Loucy (cell line): ENCODE measurements around the gene AHCYL1.

Experiments
- H2AFZ ChIP-seq: fragments of 200-600 bp; sonication (generic); 2 replicates; pipeline ENCODE4 v1.6.0; 2016; ENCODE audit warnings: antibody characterized with exemption, mild to moderate bottlenecking, low read length, moderate library complexity
- H3F3A ChIP-seq: fragments of 200-600 bp; 2 replicates; pipeline ENCODE4 v1.6.0; 2016; ENCODE audit warnings: antibody characterized with exemption, low read depth, mild to moderate bottlenecking
- H3K27me3 ChIP-seq: fragments of 200-600 bp; sonication (generic); 2 replicates; pipeline ENCODE4 v1.6.1; 2014; ENCODE audit warnings: low read length, mild to moderate bottlenecking; ENCODE audit not compliant: insufficient read depth, poor library complexity, severe bottlenecking
- H3K36me3 ChIP-seq: fragments of 200-600 bp; sonication (generic); 2 replicates; pipeline ENCODE4 v1.6.1; 2016; ENCODE audit warnings: low read length; ENCODE audit not compliant: insufficient read depth
- H3K4me1 ChIP-seq: fragments of 200-600 bp; sonication (generic); 2 replicates; pipeline ENCODE4 v1.5.1; 2014; ENCODE audit warnings: low read length, mild to moderate bottlenecking; ENCODE audit not compliant: insufficient read depth, poor library complexity, severe bottlenecking
- H3K4me2 ChIP-seq: fragments of 200-600 bp; sonication (generic); 2 replicates; pipeline ENCODE4 v1.6.0; 2014; ENCODE audit warnings: antibody characterized with exemption, low read length, low read depth, mild to moderate bottlenecking; ENCODE audit not compliant: poor library complexity, severe bottlenecking
- H3K4me3 ChIP-seq: fragments of 200-600 bp; sonication (generic); 2 replicates; pipeline ENCODE4 v1.5.1; 2014; ENCODE audit warnings: low read length, mild to moderate bottlenecking, mixed read lengths; ENCODE audit not compliant: poor library complexity, severe bottlenecking
- H3K79me2 ChIP-seq: fragments of 200-600 bp; sonication (generic); 2 replicates; pipeline ENCODE4 v1.6.1; 2014; ENCODE audit warnings: low read length; ENCODE audit not compliant: insufficient read depth
- H3K9ac ChIP-seq: fragments of 200-600 bp; sonication (generic); 2 replicates; pipeline ENCODE4 v1.6.0; 2014; ENCODE audit warnings: mild to moderate bottlenecking, low read depth, low read length, moderate library complexity; ENCODE audit not compliant: poor library complexity, severe bottlenecking
- H3K9me2 ChIP-seq: fragments of 200-600 bp; sonication (generic); replicated peaks from 2 replicates; pipeline ENCODE4 v1.6.1; 2016; ENCODE audit warnings: low read depth, low read length, mixed read lengths
- H3K9me3 ChIP-seq: fragments of 200-600 bp; sonication (generic); 2 replicates; pipeline ENCODE4 v1.6.1; 2014; ENCODE audit warnings: mild to moderate bottlenecking, antibody characterized with exemption, low read length, low read depth; ENCODE audit not compliant: insufficient read depth
- H4K20me1 ChIP-seq: fragments of 200-600 bp; sonication (generic); 2 replicates; pipeline ENCODE4 v1.6.0; 2014; ENCODE audit warnings: antibody characterized with exemption, low read length, mild to moderate bottlenecking; ENCODE audit not compliant: insufficient read depth, poor library complexity, severe bottlenecking
- CTCF ChIP-seq: fragments of 200-600 bp; sonication (generic); conservative IDR thresholded peaks from 2 replicates; pipeline ENCODE4 v1.5.1; 2014; ENCODE audit warnings: mild to moderate bottlenecking, antibody characterized with exemption, low read length
- EZH2phosphoT487 ChIP-seq: fragments of 200-600 bp; IDR thresholded peaks from 2 replicates; pipeline ENCODE4 v1.6.1; 2018; ENCODE audit warnings: antibody characterized with exemption, mild to moderate bottlenecking, moderate library complexity, borderline replicate concordance

AHCYL1 gene

GRCh38 chr1:109996476-109996875, 11.9 kb downstream of the AHCYL1 start:
- H3K9me2 ChIP-seq: no peaks in the 10 kb centered on the region
- no peak overlapping the region for H3K4me3 ChIP-seq
- no peaks in the 10 kb centered on the region for H3F3A ChIP-seq
- H3K4me1 ChIP-seq: peaks cover 4% of the 10 kb centered on the region
- H3K9me3 ChIP-seq: no peaks in the 10 kb centered on the region
- peaks cover 7% of the 10 kb centered on the region for H4K20me1 ChIP-seq
- H3K79me2 ChIP-seq: peaks cover 32% of the 10 kb centered on the region
- H3K36me3 ChIP-seq: peaks cover 3% of the 10 kb centered on the region; the same call in 1 of the 2 replicates
- no peak overlapping the region for H2AFZ ChIP-seq
- no peak for TF ChIP-seq CTCF
- no peak for TF ChIP-seq EZH2phosphoT487
- no peak overlapping the region for H3K9ac ChIP-seq
- no peaks in the 10 kb centered on the region for H3K27me3 ChIP-seq
- no peak overlapping the region for H3K4me2 ChIP-seq

GRCh38 chr1:109997204-109997866, 12.8 kb downstream of the AHCYL1 start:
- H3F3A ChIP-seq: no peaks in the 10 kb centered on the region
- no peak overlapping the region for H3K4me3 ChIP-seq
- no peak overlapping the region for H2AFZ ChIP-seq
- peaks cover 7% of the 10 kb centered on the region for H4K20me1 ChIP-seq
- H3K9ac ChIP-seq: no peak overlapping the region
- no peaks in the 10 kb centered on the region for H3K9me3 ChIP-seq
- H3K79me2 ChIP-seq: peaks cover 27% of the 10 kb centered on the region; the same call in 1 of the 2 replicates
- no peaks in the 10 kb centered on the region for H3K9me2 ChIP-seq
- no peak overlapping the region for H3K4me2 ChIP-seq
- no peaks in the 10 kb centered on the region for H3K27me3 ChIP-seq
- H3K36me3 ChIP-seq: peaks cover 3% of the 10 kb centered on the region; the same call in 1 of the 2 replicates
- no peak for TF ChIP-seq CTCF
- TF ChIP-seq EZH2phosphoT487: no peak
- H3K4me1 ChIP-seq: no peaks in the 10 kb centered on the region

GRCh38 chr1:109997867-109998229, 13.3 kb downstream of the AHCYL1 start:
- Histone ChIP-seq H3F3A (no peaks in the 10 kb centered on the region), H2AFZ (no peak overlapping the region), H3K4me1 (no peaks in the 10 kb centered on the region), H3K9me3 (no peaks in the 10 kb centered on the region), H3K36me3 (peaks cover 3% of the 10 kb centered on the region; the same call in 1 of the 2 replicates), H3K9ac (no peak overlapping the region), H3K79me2 (peaks cover 25% of the 10 kb centered on the region; the same call in 1 of the 2 replicates), H3K27me3 (no peaks in the 10 kb centered on the region), H3K4me2 (no peak overlapping the region), H3K4me3 (no peak overlapping the region), H3K9me2 (no peaks in the 10 kb centered on the region), H4K20me1 (peaks cover 7% of the 10 kb centered on the region)
- no peak for TF ChIP-seq CTCF
- no peak for TF ChIP-seq EZH2phosphoT487
